GM23248 (cell line): Measurements from ENCODE around the gene LGR5.

Source experiments
- EZH2 ChIP-seq: fragments of 200-600 bp; sonication (generic); IDR thresholded peaks from 2 replicates; pipeline ENCODE4 v1.6.1; 2018; ENCODE audit warnings: antibody characterized with exemption, mild to moderate bottlenecking; ENCODE audit not compliant: insufficient read depth, poor library complexity, severe bottlenecking
- EZH2phosphoT487 ChIP-seq: fragments of 200-600 bp; sonication (generic); IDR thresholded peaks from 2 replicates; pipeline ENCODE4 v1.6.1; 2018; ENCODE audit warnings: antibody characterized with exemption, moderate library complexity, mild to moderate bottlenecking, low read depth; ENCODE audit not compliant: insufficient read depth

DNA sequence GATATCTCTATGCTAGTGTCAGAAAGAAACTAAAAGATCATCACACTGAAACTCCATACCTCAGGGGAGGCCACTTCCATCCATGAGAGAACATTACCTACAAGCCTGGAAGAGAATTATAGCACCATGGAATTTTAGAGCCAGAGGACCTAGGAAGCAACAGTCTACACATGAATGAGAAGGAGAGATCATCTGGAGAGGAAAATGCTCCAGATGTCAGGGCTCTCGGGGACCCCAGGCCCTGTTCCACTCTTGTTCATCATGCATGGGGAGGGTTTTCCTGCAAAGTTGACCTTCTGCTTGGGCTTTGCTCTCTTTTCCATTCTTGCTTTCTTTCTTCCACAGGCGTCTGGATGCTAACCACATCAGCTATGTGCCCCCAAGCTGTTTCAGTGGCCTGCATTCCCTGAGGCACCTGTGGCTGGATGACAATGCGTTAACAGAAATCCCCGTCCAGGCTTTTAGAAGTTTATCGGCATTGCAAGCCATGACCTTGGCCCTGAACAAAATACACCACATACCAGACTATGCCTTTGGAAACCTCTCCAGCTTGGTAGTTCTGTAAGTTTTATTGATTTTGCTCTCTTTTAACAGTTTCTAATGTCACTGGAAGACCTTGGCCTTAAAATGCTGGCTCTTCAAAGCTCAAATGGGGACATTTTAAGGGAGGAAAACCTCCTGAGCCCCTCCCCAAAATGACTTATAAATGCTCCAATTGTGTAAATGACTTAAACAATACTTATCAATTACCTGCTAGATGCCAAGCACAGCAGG is 113.3 kb downstream of the LGR5 start:
- TF ChIP-seq EZH2: no peak
- TF ChIP-seq EZH2phosphoT487: no peak
